HG03103 (cell line): ENCODE measurements around the gene TSPAN31.
"Not testable (repeated sequence)": the region's sequence is repeated elsewhere in the genome, so short reads cannot be mapped to it uniquely, and the experiment has no call there.

Source experiments
- ATAC-seq: cut with Tn5 transposase; IDR thresholded peaks from one replicate; pipeline ENCODE4 v1.9.1; 2021; ENCODE audit warnings: low read depth; ENCODE audit not compliant: unreplicated experiment

The TSPAN31 gene

DNA sequence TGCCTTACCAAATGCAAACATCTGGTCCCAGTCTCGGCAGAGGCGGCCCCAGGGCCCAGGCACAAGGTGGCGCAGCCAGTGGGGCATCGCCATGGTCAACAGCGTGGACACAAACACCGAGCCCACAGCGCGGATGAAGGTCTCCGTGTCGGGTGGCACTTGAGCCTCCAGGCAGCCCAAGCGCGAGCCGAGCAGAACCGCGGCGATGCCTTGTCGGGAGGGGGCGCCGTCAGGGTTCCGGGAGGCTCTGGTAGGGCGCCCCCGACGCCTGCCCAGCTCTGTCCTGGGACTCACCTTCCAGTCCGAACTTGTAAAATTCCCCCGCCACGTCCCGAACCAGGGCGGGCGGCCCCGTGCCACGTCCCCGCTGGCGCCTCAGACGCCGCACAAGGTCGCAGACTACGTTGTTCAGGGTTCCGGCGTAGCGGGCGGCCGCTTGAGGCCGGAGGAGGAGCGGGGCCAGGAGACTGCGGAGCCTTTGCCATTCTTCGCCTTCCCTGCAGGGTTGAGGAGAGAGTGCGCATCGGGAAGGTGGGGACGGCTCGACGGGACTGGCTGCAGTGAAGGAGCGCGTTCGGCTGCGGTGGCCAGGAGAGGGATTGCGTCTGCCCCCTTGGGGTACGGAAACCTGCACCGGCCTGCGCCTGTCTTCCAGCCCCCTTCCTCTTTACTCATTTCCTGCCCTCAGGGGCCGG lies 20.3 kb downstream of the TSPAN31 start:
- ATAC-seq = peak; percentile 60

DNA sequence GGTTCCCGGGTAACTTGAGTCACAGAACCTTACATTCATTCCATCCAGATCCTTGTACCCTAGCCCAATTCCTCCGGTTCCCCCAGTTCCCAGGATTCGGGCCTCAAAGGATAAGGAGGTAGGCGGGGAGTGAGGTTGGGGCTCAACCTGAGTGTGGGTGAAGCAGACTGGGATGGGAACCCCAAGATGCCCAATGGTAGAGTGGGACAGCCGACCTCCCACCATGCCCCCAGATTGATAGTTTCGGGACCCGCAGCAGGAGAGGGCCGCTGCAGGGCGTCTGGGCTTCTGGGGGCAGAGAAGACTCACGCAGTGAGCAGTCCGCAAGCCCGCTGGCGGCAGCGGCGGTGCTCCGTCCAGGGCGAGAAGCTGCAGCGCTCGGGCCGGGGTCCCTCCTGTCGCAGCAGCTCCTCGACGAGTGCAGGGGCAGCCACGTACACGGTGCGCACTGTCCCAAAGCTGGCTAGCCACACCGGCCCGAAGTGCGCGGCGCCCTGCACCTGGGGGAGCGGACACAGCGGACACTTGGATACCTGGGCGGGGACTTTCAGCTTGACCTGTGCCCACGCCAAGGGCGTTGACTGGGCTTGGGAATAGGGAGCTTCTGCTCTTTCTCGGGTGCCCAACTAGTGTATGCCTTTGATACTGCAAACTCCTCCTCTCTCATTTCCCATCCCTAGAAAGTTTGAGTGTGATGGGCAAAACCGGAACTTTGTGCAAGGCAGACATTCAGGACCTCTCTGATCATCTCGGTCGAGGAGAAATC lies 21.0 kb downstream of the TSPAN31 start:
- no peak for ATAC-seq

DNA sequence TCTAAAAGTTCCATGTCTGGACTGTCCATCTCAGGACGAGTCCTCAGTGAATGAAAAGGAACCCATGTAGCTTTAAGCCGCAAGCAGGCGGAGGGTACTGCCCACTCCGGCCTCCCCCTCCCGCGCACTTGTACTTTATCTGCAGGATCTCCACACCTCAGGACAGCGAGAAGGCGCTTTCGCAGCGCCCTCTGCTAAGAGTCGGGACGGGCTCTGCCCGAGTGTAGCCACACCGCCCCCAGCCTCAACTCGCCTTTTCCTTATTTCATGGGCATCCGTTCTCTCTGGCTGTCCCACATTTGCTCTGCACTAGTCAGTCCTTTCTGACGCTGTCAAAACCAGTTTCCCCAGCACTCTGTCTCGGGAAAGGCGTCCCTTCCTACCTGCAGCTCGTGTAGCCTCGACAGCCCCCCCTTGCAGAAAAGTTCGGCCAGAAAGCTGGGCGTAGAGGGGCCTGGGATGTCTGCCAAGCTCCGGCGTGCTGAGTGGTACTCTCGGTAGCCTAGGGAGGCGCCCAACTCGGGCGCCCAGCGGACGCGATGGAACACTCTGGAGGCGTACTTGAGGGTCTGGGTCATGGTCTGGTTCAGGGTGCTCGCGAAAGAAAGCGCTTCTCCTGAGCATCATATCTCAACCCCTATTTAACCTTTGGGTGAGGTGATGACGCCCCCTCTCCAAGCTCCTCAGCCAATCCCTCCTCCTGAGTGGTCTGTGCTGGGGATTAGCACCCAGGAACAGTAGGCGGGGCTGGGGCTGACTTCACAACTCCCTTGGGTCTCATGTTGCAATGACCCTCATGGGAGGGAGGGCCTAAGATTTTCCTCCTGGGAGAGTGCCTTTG lies 21.8 kb downstream of the TSPAN31 start, which contains the start of gene CYP27B1:
CYP27B1 (minus strand) TSS at position 615 of the 841 bp plus-strand sequence; CDS start at position 578, 37 bp downstream.
- no peak for ATAC-seq

DNA sequence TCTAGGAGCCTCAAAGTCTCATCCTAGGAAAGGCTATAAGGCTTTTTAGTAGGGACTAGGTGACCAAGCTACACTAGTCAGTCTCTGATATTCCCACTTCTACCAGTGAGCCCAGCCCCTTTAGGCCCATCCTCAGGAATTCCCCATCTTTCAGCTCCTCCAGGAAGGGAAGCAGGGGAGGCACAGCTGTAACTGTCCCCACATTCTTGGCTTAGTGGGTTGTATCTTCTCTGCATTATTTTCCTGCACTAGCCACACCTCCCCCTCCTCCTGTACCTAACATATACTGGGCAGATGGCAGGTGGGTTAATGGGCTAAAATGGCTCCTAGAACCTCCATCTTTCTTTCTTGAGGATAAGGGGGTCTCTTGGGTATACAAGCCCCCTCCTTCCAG lies 22.5 kb downstream of the TSPAN31 start:
- no peak for ATAC-seq

DNA sequence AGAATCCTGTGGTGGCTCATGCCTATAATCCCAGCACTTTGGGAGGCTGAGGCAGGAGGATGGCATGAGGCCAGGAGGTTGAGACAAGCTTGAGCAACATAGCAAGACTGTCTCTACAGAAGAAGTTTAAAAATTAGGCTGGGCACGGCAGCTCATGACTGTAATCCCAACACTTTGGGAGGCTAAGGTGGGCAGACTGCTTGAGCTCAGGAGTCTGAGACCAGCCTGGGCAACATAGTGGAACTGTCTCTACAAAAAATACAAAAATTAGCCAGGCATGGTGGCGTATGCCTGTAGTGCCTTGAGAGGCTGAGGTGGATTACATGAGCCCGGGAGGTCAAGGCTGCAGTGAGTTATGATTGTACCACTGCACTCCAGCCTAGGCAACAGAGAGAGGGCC lies 23.0 kb downstream of the TSPAN31 start:
- ATAC-seq = no peak

DNA sequence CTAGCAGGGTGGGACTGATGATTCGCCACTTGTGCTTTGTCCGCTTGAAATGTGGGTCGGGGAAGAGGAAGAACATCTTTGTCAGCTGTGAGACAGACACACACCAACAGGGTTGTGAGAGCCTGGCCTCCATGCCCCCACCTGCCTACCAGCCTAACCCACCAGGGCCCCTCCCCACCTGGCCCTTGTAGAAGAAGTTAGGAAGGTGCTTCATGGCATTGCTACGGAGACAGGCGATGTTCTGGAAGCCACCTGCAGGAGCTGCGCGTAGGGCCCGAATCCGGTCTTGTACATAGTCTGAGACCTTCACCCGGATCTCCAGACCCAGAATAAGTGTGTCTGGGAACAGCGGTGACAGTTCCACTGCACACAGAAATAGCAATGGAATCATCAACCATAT lies 24.8 kb downstream of the TSPAN31 start:
- no peak for ATAC-seq

DNA sequence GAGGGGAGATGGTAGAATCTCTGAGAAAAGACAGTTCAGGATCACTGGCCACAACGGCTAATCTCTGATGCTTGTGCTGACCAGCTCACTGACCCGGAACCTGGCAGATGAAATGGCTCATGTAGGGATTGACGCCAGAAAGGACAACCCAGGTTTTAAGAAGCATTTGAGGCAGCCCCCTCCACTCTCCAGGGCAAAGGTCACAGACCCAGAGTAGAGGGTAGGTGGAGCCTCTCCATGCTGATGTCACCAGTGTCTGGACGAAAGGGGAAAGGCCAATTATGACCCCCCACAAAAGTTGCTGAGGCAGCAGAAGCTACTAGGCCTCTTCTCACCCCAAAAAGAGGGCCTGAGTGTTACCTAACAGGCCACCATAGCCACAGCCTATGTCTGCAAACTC lies 25.9 kb downstream of the TSPAN31 start:
- no peak for ATAC-seq

DNA sequence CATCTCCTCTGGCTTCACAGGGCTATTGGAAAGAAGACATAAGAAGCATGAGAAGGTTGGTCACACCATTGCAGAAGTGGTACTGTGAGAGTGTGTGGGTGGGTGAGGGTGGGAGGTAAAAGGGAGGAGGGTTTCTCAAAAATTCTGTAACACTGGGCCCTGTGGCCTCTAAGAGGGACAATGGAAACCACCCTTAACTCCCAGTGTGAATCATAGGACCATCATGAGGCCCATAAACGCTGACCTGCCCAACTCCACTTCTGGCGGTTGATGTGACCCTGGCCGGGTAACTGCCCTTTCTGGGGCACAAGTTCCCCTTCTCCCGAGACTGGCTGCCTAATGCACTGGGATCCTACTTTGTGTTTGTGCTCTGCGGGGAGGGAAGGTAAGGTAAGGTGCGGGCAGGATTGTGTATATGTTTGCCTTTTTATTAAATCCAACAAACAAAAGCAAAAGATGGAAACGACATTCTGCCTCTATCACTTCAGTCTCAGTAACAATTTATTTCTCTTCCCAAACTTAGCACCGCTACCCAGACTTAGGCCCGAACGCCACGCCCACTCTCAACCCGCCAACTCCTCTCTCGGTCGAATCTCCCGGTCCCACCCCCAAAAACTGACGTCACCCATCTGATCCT lies 26.5 kb downstream of the TSPAN31 start:
- peak; percentile 60 for ATAC-seq

DNA sequence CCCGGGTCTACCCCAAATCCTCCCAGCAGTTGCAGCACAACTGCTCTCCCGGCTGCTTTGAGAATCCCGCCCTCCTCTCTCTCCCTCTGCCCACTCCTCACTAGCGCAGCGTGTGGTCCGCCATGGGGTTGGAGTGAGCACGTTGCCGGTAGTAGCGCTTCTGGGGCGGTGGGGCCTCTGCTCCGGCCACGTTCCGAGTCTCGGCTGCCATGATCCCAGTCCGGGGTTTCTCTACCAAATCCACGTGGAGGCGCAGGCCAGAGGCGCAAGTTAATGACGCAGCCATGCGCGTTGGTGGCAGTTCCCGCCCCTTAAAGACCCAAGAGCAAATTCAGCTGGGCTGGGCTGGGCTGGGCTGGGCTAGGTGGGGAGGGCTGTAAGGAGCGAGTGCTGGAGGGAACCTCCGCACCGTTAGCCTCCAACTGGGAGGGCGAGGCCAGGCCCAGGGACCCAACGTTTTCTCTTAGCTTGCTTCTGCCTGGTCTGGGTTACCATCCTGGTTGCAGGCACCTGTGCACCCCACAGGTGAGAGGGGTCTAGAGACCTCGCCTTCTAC lies 27.1 kb downstream of the TSPAN31 start, which contains the start of gene METTL1:
METTL1 (minus strand) TSS at position 233 of the 556 bp plus-strand sequence; CDS start at position 211, 22 bp downstream.
- peak; percentile 75 for ATAC-seq

DNA sequence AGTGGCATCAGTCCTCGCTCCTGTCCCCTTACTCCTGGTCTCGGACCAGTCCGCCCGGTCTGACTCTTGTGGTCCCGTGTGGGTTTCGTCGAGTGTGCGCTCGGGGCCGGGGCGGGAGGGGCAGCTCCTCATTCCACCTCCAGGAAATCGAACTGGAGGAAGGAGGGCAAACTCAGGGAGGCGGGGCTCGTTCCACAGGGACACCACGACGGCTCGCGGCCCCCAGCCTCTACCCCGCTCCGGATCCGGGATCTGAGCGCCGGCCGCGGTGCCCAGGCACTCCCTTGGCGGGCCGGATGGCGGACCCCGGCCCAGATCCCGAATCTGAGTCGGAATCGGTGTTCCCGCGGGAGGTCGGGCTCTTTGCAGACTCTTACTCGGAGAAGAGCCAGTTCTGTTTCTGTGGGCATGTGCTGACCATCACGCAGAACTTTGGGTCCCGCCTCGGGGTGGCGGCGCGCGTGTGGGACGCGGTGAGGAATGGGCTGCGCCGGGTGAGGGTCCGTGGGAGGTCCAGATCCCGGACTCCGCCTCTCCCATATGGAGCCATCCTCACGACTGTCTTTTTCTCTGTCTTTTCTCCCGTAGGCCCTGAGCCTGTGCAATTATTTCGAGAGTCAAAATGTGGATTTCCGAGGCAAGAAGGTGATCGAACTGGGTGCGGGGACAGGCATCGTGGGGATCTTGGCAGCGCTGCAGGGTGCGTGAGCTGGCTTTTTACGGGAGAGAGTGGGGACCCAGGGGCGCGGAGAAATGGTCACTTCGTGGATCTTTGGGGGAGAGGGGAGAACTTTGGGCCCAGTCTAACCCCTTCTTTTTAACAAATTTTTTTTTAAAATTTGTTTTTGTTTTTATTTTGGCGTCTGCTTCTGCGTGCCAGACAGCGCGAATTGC lies 27.8 kb downstream of the TSPAN31 start, which contains the start of gene EEF1AKMT3:
EEF1AKMT3 (plus strand) TSS at position 186 of the 894 bp plus-strand sequence; CDS start at position 297, 111 bp downstream.
- ATAC-seq = no peak

DNA sequence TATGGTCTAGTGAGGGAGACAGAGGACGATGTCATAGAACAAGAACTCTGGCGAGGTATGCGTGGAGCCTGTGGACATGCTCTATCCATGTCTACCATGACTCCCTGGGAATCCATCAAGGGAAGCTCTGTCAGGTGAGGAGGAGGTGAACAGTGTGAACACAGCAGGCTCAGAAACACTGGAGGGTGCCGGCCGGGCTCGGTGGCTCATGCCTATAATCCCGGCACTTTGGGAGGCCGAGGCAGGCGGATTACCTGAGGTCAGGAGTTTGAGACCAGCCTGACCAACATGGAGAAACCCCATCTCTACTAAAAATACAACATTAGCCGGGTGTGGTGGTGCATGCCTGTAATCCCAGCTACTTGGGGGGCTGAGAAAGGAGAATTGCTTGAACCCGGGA lies 29.8 kb downstream of the TSPAN31 start:
- not testable (repeated sequence) for ATAC-seq

DNA sequence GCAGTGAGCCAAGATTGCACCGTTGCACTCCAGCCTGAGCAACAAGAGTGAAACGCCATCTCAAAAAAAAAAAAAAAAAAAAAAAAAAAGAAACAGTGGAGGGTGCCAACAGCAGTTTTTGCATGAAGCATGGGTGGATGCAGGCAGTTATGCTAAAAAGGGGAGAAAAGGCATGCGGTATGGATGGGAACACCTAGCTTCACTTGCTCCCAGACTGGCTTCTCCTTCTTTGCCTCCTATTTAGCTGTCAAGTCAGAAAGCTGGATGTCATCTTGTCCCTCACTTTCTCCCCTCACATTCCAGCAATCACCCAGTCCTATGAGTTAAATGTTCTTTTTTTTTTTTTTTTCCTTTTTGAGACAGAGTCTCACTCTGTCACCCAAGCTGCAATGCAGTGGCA lies 30.2 kb downstream of the TSPAN31 start:
- no peak for ATAC-seq

DNA sequence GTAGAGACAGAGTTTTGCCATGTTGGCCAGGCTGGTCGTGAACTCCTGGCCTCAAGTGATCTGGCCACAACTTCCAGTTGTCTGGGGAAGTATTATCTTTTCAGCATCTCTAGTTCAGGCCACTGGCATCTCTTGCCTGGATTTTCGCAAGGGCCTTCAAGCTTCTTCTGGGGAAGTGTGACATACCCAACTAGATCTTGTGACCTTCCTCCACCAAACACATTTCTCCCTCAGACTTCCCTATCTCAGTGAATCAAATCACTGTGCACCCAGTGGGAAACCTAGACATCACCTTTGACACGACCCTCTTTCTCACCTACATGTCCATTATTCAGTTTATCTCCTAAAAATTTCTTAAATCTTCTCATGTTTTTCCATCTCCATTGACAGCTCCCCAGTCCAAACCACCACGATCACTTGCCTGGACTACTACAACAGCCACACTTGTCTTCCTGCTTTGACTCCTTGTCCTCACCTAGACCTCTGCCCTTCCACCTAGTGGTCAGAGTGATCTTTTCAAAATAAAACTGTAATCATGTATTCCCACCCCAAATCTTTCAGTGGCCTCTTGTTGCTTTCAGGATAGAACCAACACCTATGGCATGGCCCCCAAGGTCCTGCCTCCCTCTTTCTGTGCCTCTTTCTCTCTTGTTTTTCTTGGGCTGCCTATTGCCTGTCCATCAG lies 30.9 kb downstream of the TSPAN31 start:
- ATAC-seq = no peak

DNA sequence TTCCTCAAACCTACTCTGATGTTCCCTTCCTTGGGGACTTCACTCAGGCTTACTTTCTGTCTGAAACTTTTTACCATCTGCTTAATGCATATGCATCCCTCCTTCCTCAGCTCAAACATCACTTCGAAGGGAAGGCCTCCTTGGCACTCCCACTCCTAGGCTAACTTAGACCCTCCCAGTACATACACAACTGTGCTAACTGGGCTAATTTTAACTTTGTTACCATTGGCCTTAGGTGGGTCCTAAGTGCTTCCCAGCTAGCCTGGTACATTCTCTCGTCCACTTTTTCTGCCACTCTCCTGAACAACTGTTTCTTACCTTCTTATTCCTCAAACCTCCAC lies 31.4 kb downstream of the TSPAN31 start:
- no peak for ATAC-seq

DNA sequence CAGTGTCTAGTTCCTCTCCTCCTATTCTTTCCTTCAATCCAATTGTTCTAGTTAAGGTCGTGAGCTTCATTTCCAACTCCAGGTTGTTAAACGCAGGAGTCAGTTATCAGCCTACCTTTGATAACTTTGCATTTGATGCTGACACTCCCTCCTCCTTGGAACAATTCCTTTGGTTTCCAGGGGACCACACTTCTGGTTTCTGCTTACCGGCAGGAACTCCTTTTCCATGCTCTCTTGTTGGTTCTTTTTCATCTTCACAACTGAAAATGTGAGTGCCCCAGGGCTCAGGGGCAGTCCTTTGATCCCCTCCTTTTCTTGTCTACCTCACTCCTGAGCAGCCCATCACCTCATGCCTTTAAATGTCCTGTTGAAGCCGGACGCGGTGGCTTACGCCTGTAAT lies 32.5 kb downstream of the TSPAN31 start:
- no peak for ATAC-seq

DNA sequence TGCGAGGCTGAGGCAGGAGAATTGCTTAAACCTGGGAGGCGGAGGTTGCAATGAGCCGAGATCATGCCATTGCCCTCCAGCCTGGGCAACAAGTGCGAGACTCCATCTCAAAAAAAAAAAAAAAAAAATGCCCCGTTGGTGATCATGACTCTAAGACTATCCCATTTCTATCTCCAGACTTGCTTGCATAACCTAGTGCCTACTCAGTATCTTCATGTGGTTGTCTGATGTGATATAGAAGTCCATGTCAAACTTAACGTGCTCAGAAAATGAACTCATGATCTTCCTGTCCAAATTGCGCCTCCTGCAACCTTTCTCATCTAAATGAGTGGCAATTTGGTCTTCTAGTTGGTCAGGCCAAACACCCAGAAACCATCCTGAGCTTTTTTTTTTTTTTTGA lies 33.1 kb downstream of the TSPAN31 start:
- ATAC-seq = no peak

DNA sequence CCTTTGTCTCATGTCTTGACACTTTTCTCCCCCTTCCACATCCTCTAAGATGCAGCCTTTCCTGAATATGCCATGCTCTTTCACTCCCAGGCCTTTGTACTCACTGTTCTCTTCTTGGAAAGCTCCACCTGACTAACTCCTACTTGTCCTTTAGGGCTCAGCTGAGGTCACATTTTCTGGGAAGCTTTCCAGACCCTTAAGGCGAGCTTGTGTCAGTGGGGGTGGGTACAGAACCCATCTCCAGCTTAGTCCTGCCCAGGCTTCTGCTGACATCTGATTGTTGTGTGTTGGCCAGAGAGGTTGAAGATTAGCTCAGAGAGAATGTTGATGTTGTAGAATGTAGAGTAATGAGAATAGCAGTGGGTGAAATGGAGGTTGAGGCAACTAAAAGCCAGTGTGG lies 34.9 kb downstream of the TSPAN31 start:
- ATAC-seq = no peak

DNA sequence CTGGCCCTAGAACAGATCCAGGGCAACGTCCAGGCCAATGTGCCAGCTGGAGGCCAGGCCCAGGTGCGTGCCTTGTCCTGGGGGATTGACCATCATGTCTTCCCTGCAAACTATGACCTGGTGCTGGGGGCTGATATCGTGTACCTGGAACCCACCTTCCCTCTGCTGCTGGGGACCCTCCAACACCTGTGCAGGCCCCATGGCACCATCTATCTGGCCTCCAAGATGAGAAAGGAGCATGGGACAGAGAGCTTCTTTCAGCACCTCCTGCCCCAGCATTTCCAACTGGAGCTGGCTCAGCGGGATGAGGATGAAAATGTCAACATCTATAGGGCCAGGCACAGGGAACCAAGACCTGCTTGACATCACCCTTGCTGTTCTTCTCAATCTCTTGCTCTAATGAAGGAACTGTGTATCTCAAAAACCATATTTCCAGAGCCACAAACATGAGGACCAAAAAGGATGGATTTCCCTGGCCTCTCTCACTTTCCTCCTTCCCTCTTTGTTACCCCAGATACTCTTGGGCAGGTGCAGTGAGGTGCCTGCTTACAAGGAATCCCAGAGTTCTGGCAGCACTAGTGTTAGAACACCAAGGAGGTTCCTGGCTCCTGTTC lies 35.6 kb downstream of the TSPAN31 start:
- no peak for ATAC-seq
